ENCODE results near the gene ENDOU.

The ENDOU gene

GRCh38 chr12:47752552-47752951, 27.3 kb upstream of the ENDOU start:
- TF ChIP-seq POLR2AphosphoS5 (IDR thresholded peaks at IDR 0.05; ENCODE audit: low read depth, low read length) (no peak), TAF1 (IDR thresholded peaks at IDR 0.05; ENCODE audit: borderline replicate concordance, insufficient read depth, low read length) (no peak), SIN3A (IDR thresholded peaks at IDR 0.05; ENCODE audit: borderline replicate concordance, insufficient read depth, low read length) (no peak), REST (IDR thresholded peaks at IDR 0.05; ENCODE audit: insufficient read depth in 1 of 2, low read depth in 2 of 2, low read length in 2 of 2) (no peak), FOXP2 (optimal IDR thresholded peaks at IDR 0.05; ENCODE audit: borderline replicate concordance, extremely low read depth, extremely low read length, insufficient read depth) (no peak)

DNA sequence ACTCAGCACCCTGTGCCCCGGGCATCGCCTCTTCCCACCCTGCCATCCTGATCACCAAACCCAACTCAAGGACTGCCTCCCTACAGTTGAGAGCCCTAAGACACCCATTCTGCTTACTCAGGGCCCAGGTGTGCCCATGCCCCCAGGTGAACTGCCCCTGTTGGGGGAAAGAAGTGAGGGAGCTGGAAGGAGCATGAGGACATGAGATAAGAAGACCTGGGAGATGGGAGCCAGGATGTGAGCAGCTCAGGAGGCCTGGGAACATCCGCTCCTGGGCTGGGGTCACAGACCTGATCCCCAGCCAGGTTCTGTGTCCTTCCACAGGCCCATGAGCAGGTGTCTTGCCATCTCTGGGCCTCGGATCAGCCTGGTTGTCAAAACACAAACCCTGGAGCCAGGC, 26.8 kb upstream of the ENDOU start:
- no peak for TF ChIP-seq POLR2AphosphoS5 (IDR thresholded peaks at IDR 0.05; ENCODE audit: low read depth, low read length)
- TF ChIP-seq REST (IDR thresholded peaks at IDR 0.05; ENCODE audit: insufficient read depth in 1 of 2, low read depth in 2 of 2, low read length in 2 of 2): no peak
- TF ChIP-seq SIN3A (IDR thresholded peaks at IDR 0.05; ENCODE audit: borderline replicate concordance, insufficient read depth, low read length): no peak
- TF ChIP-seq TAF1 (IDR thresholded peaks at IDR 0.05; ENCODE audit: borderline replicate concordance, insufficient read depth, low read length): no peak
- TF ChIP-seq FOXP2 (optimal IDR thresholded peaks at IDR 0.05; ENCODE audit: borderline replicate concordance, extremely low read depth, extremely low read length, insufficient read depth): no peak

- TF ChIP-seq FOXP2 (optimal IDR thresholded peaks at IDR 0.05; ENCODE audit: borderline replicate concordance, extremely low read depth, extremely low read length, insufficient read depth) (no peak), TAF1 (IDR thresholded peaks at IDR 0.05; ENCODE audit: borderline replicate concordance, insufficient read depth, low read length) (no peak), POLR2AphosphoS5 (IDR thresholded peaks at IDR 0.05; ENCODE audit: low read depth, low read length) (no peak), REST (IDR thresholded peaks at IDR 0.05; ENCODE audit: insufficient read depth in 1 of 2, low read depth in 2 of 2, low read length in 2 of 2) (no peak), SIN3A (IDR thresholded peaks at IDR 0.05; ENCODE audit: borderline replicate concordance, insufficient read depth, low read length) (no peak)
Measured at GRCh38 chr12:47751561-47751960, 26.3 kb upstream of the ENDOU start.

DNA sequence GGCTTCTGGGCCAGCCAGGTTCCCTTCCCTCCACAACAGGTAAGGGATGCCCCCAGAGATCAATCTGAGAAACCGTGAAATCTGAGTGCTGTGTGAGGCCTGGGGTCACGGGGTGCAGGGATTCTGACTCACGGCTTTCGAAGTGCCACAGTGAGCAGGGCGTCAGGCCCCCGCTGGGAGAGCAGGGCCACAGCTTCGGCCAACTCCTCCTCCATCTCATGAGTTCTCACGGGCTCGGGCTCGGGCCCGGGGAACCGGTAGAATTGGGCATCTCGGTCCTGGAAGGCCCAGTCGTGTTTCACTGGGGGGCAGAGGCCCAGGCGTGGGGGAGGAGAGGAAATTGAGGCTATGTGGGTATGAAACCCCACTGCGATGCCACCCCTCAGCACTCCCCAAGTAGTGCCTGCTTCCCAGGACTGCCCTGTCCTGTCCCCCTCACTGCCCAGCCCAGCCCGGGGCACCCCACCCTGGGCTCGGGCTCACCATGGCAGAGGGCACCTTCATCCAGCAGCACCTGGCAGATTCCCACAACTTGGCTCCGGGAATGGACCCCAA, 25.7 kb upstream of the ENDOU start:
- TF ChIP-seq SIN3A (IDR thresholded peaks at IDR 0.05; ENCODE audit: borderline replicate concordance, insufficient read depth, low read length): no peak
- TF ChIP-seq POLR2AphosphoS5 (IDR thresholded peaks at IDR 0.05; ENCODE audit: low read depth, low read length): no peak
- no peak for TF ChIP-seq FOXP2 (optimal IDR thresholded peaks at IDR 0.05; ENCODE audit: borderline replicate concordance, extremely low read depth, extremely low read length, insufficient read depth)
- TF ChIP-seq TAF1 (IDR thresholded peaks at IDR 0.05; ENCODE audit: borderline replicate concordance, insufficient read depth, low read length): no peak
- no peak for TF ChIP-seq REST (IDR thresholded peaks at IDR 0.05; ENCODE audit: insufficient read depth in 1 of 2, low read depth in 2 of 2, low read length in 2 of 2)

Data from PFSK-1 (cell line).